ENCODE data around the gene CD248. TPM values are rescaled to one million over a fixed set of nuclear protein-coding genes. Genes with fewer than 3 reads are reported as not detected.
"Not testable (repeated sequence)": the region's sequence is repeated elsewhere in the genome, so short reads cannot be mapped to it uniquely, and the experiment has no call there.

CD248 gene
- total RNA-seq, 1 donor from 2014 or later = 810 TPM

DNA sequence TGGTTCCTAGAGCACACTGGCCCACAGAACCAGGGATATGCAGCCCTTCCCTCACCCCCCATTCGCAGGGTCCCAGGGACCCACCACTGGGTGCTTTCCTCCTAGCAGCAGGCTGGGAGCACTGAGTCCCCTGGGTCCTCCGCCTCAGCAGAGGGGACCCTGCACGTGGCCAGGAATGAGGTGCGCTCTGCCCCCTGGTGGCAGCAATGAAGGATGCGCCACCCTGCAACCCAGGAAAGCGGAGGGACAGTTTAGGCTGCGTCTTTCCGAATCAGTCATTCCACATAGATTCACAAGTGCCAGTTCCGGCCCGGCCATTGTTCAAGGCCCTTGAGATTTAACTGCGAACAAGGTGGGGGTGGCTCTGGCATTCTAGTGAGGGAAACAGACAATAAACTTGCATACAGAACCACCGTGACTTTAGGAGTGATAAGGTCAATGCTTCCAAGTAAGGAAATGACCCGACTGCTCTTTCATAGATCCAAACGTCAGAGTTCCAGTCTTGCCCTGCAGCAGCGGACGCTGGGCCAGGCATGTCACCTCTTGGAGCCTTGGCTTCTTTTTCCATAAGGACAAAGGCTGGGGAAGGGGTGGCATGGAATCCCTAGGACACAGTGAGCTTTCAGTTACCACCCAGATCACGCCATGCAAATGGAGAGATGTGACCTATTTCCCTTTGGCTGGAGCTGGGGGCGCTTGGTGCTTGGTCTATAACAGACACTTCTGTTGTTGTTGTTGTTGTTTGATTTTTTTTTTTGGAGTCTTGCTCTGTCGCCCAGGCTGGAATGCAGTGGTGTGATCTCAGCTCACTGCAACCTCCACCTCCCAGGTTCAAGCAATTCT, 11.7 kb upstream of the CD248 start:
- no peak for DNase-seq (ENCODE audit: low spot score)

DNA sequence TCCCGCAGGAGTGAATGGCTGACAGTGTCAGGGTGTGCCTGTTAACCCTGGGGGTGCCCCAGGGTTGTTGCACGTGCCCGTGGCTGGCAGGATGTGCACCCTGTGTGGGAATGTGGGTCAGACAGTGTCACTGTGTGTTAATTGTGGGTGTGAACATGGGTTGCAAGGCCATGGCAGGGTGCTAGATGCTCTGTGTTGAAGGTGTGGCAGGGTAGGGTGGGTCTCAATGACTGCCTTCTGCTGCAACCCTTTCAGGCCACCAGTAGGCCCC, 11.1 kb upstream of the CD248 start:
- DNase-seq (ENCODE audit: low spot score) = no peak

DNA sequence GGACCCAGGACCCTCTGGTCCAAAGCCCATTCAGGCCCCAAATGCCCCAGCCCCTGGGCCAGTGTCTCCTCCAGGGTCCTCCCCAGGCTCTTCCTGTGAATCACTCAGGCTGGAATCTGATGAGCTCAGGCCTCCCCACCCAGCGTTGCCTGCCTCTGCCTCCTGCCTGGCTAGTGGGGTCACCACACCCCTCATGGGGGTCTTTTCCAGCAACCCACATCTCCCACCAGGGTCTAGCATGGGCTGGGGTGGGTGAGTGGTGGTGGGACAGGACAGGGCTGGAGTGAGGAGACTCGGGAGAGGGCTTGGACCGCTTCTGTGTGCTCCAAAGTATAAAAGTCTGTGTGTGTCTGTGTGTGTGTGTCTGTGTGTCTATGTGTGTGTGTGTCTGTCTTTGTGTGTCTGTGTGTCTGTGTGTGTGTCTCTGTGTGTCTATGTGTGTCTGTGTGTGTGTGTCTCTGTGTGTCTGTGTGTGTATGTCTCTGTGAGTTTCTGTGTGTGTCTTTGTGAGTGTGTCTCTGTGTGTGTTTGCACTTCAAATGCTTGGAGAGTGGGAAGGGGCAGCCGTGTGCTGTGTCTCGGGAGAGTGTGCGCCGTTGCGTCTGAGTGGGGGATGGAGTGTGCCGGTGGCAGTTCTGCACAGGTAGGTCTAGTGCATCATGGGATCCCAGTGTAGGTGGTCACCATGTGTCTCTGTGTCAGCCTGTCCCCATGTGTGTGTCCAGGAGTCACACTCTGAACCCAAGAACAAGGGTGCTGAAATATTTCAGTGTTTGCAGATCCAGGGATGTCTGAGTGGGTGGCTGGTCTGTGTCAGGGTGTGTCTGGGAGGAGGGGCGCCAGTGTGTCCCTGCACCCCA, 10.6 kb upstream of the CD248 start:
- DNase-seq (ENCODE audit: low spot score) = no peak

DNA sequence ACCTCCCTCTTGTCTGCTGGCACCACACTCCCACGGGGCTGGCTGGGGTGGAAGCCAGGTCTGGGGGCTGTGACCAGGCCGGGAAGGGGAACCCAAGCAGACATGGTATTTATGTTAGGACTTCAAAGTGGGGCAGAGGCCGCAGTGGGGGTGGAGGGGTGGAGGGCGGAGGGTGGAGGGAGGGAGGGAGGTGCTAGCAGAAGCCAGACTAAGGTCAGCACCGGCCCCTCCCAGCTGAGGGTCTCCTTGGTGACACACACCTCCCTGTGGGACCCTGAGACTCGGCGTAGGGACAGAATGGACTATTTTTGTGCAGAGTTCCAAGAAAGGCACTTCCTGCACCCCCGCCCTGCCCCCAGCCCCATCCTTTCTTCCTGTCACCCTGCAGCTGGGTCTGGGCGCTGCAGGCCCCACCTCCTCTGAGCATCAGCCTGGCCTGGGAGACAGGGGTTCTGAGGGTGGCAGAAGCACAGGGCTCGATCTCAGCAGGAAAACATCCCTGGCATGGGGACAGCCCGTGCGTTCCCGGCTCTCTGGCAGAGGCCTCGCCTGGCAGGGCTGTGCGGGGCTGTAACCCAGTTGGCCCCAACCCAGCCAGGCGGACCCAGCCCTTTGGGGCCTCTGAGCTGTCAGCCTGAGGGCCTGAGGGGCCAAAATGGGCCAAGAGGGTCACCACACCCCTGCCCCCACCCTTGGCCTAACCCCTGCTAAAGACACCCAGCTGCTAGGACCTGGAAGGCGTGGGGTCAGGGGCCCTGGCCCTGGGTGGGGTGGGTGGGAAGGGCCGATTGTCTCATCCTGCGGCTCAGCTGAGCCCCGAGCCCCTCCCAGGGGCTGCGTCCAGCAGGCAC, 9.6 kb upstream of the CD248 start:
- no peak for DNase-seq (ENCODE audit: low spot score)

DNA sequence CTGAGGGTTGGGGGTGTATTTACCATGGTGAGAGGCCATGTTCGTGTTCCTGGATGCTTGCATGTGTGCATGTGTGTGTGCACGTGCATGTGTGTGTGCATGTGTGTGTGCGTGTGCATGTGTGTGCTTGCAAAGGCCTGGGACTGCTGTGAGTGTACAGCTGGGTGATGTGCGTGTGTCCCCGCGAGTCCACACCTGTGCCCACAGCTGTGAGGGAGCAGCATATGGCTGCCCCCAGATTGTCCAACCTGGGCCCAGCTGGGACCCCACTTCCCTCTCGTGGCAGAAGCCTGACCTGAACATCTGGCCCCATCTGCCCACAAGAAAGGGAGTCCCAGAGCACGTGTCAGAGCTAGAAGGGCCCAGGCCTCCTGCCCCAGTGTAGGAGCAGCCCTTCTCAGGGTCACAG, 8.4 kb upstream of the CD248 start:
- DNase-seq (ENCODE audit: low spot score) = no peak

DNA sequence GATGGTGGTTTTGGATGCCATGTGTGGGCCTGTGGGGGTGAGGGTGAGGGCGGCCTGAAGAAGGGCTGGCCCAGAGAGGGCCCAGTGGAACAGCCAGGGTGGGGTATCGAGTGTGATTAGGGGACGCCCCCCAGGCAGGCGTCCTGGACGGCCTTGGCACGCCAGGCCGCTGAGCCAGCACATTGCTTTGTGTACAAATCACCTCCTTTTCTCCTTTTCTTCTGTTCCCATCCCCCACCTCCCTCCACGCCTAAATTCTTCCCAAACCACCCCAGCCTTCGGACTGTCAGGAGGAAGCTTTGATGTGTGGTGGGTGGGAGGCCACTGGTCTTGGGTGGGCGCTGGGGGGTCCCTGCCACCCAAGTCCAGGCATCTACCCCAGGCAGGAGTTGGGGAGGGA, 7.8 kb upstream of the CD248 start:
- DNase-seq (ENCODE audit: low spot score) = no peak

DNA sequence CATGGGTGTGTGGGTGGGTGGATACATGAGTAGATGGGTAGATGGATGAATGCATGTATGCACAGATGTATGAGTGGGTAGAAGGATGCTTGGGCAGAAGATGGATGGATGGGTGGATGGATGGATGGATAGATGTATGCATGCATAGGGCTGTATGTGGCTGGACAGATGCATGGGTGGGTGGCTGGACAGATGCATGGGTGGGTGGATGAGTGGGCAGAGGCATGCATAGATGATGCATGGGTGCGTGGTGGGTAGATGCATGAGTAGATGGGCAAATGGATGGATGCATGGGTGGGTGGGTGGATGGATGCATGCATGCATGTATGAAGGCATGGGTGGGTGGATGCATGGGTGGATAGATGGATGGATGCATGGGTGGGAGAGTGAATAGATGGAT, 6.8 kb upstream of the CD248 start:
- no peak for DNase-seq (ENCODE audit: low spot score)

DNA sequence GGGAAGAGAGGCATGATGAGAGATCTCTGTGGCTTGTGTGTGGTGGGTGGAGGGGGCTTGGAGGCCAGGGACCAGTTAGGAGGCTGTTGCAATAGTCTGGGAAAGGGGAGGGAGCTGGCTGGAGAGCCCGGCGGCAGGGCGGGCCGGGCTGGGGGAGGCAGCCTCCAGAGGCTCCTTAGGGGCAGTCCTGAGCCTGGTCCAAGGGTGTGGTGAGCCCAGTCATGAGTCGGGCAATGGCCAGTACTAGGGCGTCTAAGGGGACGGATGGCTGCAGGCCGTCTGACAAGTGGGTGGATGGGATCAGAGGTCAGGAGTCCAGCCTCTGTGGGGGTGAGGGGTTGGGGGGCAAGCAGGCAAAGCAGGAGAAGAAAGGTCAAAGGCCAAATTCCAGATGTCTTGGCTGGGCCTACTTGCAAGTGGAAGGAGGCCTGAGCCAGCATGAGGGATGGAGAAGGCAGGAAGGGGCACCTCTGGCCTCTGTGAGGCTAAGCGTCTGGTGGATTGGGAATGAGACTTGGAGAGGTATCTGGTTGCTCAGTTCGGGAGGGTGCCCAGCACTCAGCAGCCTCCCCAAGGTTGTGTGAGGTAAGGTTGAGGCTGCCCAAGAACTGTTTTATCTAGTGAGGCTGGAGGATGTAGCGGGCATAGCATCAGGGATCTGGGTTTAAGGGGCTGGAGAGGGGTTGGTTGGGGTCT, 6.0 kb upstream of the CD248 start:
- no peak for DNase-seq (ENCODE audit: low spot score)

DNA sequence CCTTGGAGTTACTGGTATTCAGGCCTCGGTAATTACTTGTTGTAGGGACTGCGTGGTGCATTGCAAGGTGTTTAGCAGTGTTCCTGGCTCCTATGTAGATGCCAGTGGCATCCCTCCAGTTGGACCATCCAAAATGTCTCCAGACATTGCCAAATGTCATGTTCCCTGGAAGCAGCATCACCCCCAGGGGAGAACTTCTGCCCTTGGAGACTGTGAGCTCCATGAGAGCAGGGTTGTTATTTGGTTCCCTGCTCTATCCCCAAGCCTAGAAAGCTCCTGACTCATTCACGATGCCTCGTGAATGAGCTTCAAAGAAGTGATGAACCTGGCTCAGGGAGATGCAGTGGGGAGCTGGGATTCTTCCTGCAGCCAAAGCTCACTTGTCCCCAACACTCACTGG, 4.8 kb upstream of the CD248 start:
- no peak for DNase-seq (ENCODE audit: low spot score)

DNA sequence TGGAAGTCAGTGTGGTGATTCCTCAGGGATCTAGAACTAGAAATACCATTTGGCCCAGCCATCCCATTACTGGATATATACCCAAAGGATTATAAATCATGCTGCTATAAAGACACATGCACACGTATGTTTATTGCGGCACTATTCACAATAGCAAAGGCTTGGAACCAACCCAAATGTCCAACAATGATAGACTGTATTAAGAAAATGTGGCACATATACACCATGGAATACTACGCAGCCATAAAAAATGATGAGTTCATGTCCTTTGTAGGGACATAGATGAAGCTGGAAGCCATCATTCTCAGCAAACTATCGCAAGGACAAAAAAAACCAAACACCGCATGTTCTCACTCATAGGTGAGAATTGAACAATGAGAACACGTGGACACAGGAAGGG, 3.9 kb upstream of the CD248 start:
- DNase-seq (ENCODE audit: low spot score) = not testable (repeated sequence)

DNA sequence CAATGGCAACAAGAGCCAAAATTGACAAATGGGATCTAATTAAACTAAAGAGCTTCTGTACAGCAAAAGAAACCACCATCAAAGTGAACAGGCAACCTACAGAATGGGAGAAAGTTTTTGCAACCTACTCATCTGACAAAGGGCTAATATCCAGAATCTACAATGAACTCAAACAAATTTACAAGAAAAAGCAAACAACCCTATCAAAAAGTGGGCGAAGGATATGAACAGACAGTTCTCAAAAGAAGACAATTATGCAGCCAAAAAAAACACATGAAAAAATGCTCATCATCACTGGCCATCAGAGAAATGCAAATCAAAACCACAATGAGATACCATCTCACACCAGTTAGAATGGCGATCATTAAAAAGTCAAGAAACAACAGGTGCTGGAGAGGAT, 3.4 kb upstream of the CD248 start:
- not testable (repeated sequence) for DNase-seq (ENCODE audit: low spot score)

DNA sequence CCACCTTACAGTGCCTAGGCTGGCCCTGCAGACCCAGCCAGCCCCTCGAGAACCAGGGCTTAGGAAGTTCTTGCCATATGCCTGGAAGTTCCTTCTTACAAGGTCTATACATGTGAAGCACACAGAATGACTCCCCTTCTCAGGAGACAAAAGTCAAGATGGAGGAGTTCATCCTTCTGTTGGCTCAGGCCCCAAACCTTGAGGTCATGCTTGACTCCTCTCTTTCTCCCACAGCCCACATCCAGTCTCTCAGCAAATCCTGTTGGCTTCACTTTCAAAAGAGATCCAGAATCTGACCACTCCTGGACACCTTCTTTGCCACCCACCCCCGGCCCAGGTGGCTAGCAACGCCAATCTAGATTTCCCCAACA, 1.7 kb upstream of the CD248 start:
- DNase-seq (ENCODE audit: low spot score) = no peak

DNA sequence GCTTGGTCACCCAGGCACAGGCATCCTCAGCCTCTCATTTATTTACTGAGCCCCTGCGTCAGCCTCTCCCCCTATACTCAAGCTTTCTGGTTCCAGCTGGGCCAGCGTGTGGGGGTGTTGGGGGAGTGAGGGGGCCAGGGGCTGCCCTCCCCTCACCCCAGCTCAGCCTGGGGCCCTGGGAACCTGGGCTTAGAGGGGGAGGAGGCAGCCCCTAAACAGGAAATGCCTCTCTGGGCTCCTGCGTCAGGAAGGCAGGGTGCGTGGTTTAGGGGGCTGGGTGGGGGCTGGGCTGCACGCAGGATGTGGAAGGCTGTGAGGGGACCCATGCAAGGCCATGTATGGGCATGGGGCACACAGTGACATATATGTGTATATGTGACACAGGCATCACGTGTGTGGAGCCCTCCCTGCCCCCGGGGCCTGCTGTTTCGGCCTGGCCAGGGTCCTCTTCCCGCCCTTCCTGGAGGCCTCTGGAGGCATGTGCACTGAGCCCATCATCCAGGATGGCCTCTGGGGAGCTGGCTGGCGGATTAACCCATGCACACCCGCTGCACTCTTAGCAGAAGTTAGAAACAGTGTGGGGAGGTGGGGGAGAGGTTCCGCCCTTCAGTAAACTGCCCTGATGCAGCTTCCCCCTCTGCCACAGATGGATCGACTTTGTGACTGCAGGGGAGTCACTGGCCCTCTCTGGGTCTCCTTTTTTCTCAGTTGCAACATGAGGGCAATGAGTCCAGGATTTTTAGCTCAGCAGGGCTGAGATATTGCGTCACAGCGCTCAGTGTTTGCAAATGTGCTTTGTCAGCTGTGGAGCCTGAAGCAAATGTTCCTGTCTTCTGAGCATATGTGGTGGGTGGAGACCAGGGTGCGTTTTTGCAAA, 1.1 kb upstream of the CD248 start:
- no peak for DNase-seq (ENCODE audit: low spot score)

DNA sequence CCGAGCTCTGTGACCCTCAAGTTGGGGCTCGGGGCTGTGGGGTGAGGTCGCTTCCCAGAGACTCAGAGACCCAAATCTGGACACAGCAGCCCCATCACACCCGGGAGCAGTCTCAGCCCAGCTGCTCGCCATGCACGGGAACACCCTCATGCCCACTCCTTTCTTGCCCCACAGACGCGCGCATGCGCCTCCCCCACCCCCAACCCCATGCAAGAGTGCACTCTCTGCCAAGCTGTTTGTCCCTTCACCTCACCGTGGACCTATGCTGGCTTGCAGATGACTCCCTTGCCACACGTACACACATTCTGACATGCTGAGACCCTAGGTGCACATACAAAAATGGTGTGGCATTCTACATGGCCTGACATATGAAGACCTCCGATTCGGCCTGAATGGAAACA, 478 bp upstream of the CD248 start:
- DNase-seq (ENCODE audit: low spot score) = no peak

DNA sequence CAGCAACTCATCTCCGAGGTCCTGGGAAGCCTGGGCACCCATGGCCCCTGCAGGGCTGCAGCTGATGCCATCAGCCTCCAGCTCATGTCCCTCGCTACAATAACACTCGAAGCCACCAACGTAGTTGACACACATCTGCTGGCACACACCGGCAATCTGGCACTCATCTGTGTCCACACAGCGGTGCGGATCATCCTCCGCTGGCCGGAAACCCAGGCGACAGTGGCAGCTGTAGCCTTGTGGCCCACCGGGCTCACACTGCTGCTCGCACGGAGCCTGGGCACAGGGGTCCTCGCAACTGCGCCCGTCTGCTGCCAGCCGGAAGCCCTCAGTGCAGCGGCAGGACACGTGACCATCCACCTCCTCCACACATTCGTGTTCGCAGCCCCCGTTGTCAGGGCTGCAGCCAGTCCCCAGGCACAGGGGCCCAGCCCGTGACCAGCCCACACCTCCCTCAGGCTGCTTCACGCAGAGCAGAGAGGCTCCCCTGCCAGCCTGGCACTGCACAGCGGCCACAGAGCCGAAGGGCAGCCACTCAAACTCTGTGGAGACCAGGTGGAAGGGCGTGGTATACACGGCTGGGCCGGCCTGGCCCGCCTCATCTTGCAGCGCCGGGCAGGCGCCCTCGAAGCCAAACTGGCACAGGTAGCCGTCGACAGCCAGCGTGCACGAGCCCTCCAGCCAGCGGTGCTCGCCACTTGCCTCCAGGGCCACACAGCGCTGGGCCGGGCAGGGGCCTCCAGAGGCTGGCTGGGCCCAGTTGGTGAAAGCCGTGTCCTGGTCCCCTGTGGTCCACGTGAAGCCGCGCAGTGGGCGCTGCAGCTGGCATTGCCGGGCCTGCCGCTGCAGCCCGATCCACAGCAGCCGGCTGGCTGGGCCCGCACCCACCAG, 678 bp downstream of the CD248 start:
- no peak for DNase-seq (ENCODE audit: low spot score)

DNA sequence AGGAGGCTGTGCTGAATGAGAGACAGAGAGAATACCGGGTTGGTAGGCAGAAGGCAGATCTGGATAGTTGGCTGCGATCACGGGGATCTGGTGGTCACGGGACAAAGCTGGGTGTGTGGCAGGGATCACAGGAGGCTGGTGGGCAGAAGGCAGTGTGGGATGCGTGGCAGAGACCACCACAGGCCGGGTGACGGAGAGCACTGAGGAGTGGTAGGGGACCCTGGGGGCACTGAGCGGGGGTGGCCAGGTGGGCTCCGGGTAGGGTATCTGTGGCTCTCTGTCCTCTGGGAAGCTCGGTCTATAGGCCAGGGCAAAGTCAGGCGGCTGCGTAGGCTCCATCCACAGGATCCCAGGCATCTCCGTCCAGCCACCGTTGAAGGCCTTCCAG, 1.4 kb downstream of the CD248 start:
- DNase-seq (ENCODE audit: low spot score) = no peak

DNA sequence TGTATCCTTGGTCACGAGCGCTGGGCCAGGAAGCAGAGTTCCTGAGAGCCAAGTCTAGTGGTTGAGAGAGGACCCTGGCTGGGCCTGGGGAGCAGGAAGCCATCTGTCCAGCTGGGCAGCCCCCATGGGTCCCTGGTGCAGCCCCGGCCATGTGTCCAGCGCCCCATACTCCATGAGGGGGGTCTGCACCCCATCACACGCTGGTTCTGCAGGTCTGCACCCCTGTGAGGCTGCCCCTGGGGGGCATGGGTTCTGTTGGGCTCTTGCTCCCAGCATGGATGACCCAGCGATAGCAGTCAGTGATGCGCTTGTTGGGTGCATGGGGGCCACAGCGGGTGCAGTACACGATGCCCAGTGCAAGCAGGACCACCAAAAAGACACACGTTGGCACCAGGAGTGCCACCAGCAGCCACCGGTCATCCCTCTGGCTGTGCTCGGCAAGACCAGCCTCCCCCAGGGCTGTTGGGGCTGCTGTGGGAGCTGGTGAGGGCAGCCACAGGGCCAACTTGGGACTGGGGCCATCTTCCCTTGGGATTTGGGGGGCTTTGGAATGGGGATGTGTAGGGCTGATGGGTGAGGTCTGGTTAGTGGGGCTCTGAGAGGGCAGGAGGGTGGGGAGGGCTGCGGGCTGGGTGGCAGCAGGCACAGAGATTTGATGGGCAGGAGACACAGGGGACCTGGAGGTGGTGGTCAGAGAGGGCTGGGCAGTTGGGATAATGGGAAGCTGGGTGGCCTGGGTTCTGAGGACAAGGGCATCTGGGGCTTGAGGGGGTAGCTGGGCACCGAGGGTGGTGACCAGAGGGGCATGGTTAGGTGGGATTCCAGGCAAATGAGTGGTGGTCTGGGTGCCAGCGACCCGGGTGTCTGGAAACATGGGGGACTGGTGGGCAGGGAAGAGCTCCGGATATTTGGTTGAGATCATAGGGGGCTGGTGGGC, 2.0 kb downstream of the CD248 start:
- DNase-seq (ENCODE audit: low spot score) = no peak

DNA sequence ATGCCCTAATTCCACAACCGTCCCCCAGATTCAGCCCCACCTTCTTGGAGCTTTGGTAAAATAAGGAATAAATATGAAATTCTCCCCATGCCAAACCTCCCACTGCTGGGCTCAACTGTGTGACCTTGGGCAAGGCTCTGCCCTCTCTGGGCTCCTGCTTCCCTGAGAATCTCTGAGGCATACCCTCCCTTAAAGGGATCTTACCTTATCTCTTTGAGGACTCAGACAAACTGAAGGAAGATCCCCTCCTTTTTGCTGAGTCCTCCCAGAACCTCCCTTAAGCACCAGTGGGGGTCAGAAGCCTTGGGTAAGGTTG, 2.7 kb downstream of the CD248 start:
- DNase-seq (ENCODE audit: low spot score) = no peak

All from mesenteric fat pad (tissue), 1 donor.